Nephron progenitor cell (in vitro differentiated cells): ENCODE data around the gene TGFB1I1.

ENCODE experiments used
- DNase-seq: peaks from one replicate; pipeline ENCODE4 v3.0.0; 2021
- H3K27ac Mint-ChIP-seq: 2 replicates; pipeline ENCODE4 v1.8.0; 2021; ENCODE audit warnings: mild to moderate bottlenecking, moderate library complexity, mixed read lengths
- H3K27me3 Mint-ChIP-seq: 2 replicates; pipeline ENCODE4 v1.8.0; 2021; ENCODE audit warnings: mild to moderate bottlenecking, low read depth, mixed read lengths; ENCODE audit not compliant: poor library complexity
- H3K36me3 Mint-ChIP-seq: 2 replicates; pipeline ENCODE4 v1.8.0; 2021; ENCODE audit warnings: low read depth, mixed read lengths
- H3K4me1 Mint-ChIP-seq: 2 replicates; pipeline ENCODE4 v1.8.0; 2021; ENCODE audit warnings: mixed read lengths
- H3K4me3 Mint-ChIP-seq: 2 replicates; pipeline ENCODE4 v1.8.0; 2021; ENCODE audit warnings: mild to moderate bottlenecking, moderate library complexity, mixed read lengths
- H3K9me3 Mint-ChIP-seq: 2 replicates; pipeline ENCODE4 v1.8.0; 2021; ENCODE audit warnings: mild to moderate bottlenecking, moderate library complexity, mixed read lengths
- CTCF ChIP-seq: fragments of 200-600 bp; sonication (generic); IDR thresholded peaks from 2 replicates; pipeline ENCODE4 v1.5.0; 2021; ENCODE audit warnings: antibody characterized with exemption

Gene TGFB1I1

GRCh38 chr16:31428638-31429247 lies 43.2 kb upstream of the TGFB1I1 start:
- Mint-ChIP-seq H3K36me3 (no peaks in the 10 kb centered on the region), H3K27me3 (peaks cover 38% of the 10 kb centered on the region), H3K4me1 (peaks cover 7% of the 10 kb centered on the region), H3K4me3 (no peak overlapping the region), H3K9me3 (no peaks in the 10 kb centered on the region), H3K27ac (no peak overlapping the region)
- no peak for TF ChIP-seq CTCF
- no peak for DNase-seq

GRCh38 chr16:31429314-31429713 lies 42.6 kb upstream of the TGFB1I1 start:
- Mint-ChIP-seq H3K36me3 (no peaks in the 10 kb centered on the region), H3K4me3 (no peak overlapping the region), H3K4me1 (peaks cover 11% of the 10 kb centered on the region), H3K27ac (no peak overlapping the region), H3K27me3 (peaks cover 34% of the 10 kb centered on the region), H3K9me3 (no peaks in the 10 kb centered on the region)
- no peak for TF ChIP-seq CTCF
- no peak for DNase-seq

- Mint-ChIP-seq H3K9me3 (no peaks in the 10 kb centered on the region), H3K27ac (no peak overlapping the region), H3K4me1 (peaks cover 11% of the 10 kb centered on the region), H3K27me3 (peaks cover 34% of the 10 kb centered on the region), H3K4me3 (no peak overlapping the region), H3K36me3 (no peaks in the 10 kb centered on the region)
- TF ChIP-seq CTCF, result no peak
- DNase-seq, result no peak
Observed at GRCh38 chr16:31429796-31430195, 42.2 kb upstream of the TGFB1I1 start.

- H3K27me3 Mint-ChIP-seq, result peaks cover 29% of the 10 kb centered on the region
- peaks cover 15% of the 10 kb centered on the region for H3K4me1 Mint-ChIP-seq
- no peak for TF ChIP-seq CTCF
Observed at GRCh38 chr16:31430380-31431052, 41.4 kb upstream of the TGFB1I1 start.

GRCh38 chr16:31435341-31436220 lies 36.4 kb upstream of the TGFB1I1 start:
- DNase-seq, result no peak
- H3K27me3 Mint-ChIP-seq, result peaks cover 6% of the 10 kb centered on the region
- H3K4me1 Mint-ChIP-seq, result peaks cover 15% of the 10 kb centered on the region
- no peak for TF ChIP-seq CTCF
- no peak overlapping the region for H3K4me3 Mint-ChIP-seq
- no peaks in the 10 kb centered on the region for H3K9me3 Mint-ChIP-seq
- no peaks in the 10 kb centered on the region for H3K36me3 Mint-ChIP-seq
- no peak overlapping the region for H3K27ac Mint-ChIP-seq

More at GRCh38 chr16:31430380-31431052, 41.4 kb upstream of the TGFB1I1 start:
- no peak for DNase-seq
- Mint-ChIP-seq H3K9me3 (no peaks in the 10 kb centered on the region), H3K4me3 (no peak overlapping the region), H3K36me3 (no peaks in the 10 kb centered on the region), H3K27ac (no peak overlapping the region)
